Measurements from ENCODE around the gene ACOXL. TPM values are rescaled to one million over a fixed set of nuclear protein-coding genes. Genes with fewer than 3 reads are reported as not detected.
A peak's percentile ranks its signal among the peaks of the same experiment; 100 is the strongest.

The ACOXL gene
- polyA plus RNA-seq, 3 donors from 2014 or later, result not detected

- no peak for DNase-seq
- Mint-ChIP-seq H3K4me1 (no peaks in the 10 kb centered on the region), H3K36me3 (no peaks in the 10 kb centered on the region), H3K4me3 (no peak overlapping the region), H3K9me3 (no peaks in the 10 kb centered on the region), H3K27ac (no peak overlapping the region), H3K27me3 (ENCODE audit: low read depth in 3 of 3) (peaks cover 5 to 16% (median 9%) of the 10 kb centered on the region in 3 donors)
These were observed 374.3 kb downstream of the ACOXL start for GRCh38 chr2:111106706-111107105.

- H3K36me3 Mint-ChIP-seq, result peaks cover 0 to 3% (median 0%) of the 10 kb centered on the region in 3 donors
These were observed 376.4 kb downstream of the ACOXL start for GRCh38 chr2:111108745-111109271.

GRCh38 chr2:111111101-111111755 lies 378.9 kb downstream of the ACOXL start:
- Mint-ChIP-seq H3K4me3 (no peak overlapping the region), H3K4me1 (peaks cover 0 to under 1% of the 10 kb centered on the region in 2 donors), H3K36me3 (peaks cover 0 to 3% (median 0%) of the 10 kb centered on the region in 3 donors), H3K27ac (no peak overlapping the region), H3K27me3 (ENCODE audit: low read depth in 3 of 3) (peaks cover 7 to 14% (median 12%) of the 10 kb centered on the region in 3 donors), H3K9me3 (no peaks in the 10 kb centered on the region)
- no peak for DNase-seq

More at GRCh38 chr2:111108745-111109271, 376.4 kb downstream of the ACOXL start:
- H3K4me1 Mint-ChIP-seq, result no peaks in the 10 kb centered on the region
- no peak overlapping the region for H3K4me3 Mint-ChIP-seq
- no peaks in the 10 kb centered on the region for H3K9me3 Mint-ChIP-seq
- DNase-seq, result no peak
- H3K27ac Mint-ChIP-seq, result no peak overlapping the region
- peaks cover 7 to 17% (median 13%) of the 10 kb centered on the region in 3 donors for H3K27me3 Mint-ChIP-seq (ENCODE audit: low read depth in 3 of 3)

- H3K27me3 Mint-ChIP-seq (ENCODE audit: low read depth in 3 of 3), result peaks cover 16 to 31% (median 30%) of the 10 kb centered on the region in 3 donors
- peaks cover 22 to 27% of the 10 kb centered on the region in 2 donors for H3K4me1 Mint-ChIP-seq
- H3K36me3 Mint-ChIP-seq, result peaks cover 0 to 3% (median 0%) of the 10 kb centered on the region in 3 donors
- H3K27ac Mint-ChIP-seq, result no peak overlapping the region
- no peak for DNase-seq
- no peaks in the 10 kb centered on the region for H3K9me3 Mint-ChIP-seq
- no peak overlapping the region for H3K4me3 Mint-ChIP-seq
These were observed 381.5 kb downstream of the ACOXL start for GRCh38 chr2:111113838-111114237.

GRCh38 chr2:111116011-111116746 lies 383.8 kb downstream of the ACOXL start:
- Mint-ChIP-seq H3K4me1 (peaks cover 36 to 43% of the 10 kb centered on the region in 2 donors), H3K4me3 (peak overlapping the region in 3 of 5 donors; percentile 6 to 96 (median 82)), H3K27me3 (ENCODE audit: low read depth in 3 of 3) (peaks cover 23 to 45% (median 33%) of the 10 kb centered on the region in 3 donors), H3K27ac (no peak overlapping the region), H3K9me3 (no peaks in the 10 kb centered on the region), H3K36me3 (peaks cover 0 to 3% (median 0%) of the 10 kb centered on the region in 3 donors)
- DNase-seq, result no peak

GRCh38 chr2:111116843-111117597 lies 384.6 kb downstream of the ACOXL start:
- Mint-ChIP-seq H3K4me1 (peaks cover 41 to 52% of the 10 kb centered on the region in 2 donors), H3K9me3 (no peaks in the 10 kb centered on the region), H3K27me3 (ENCODE audit: low read depth in 3 of 3) (peaks cover 27 to 50% (median 37%) of the 10 kb centered on the region in 3 donors), H3K27ac (no peak overlapping the region), H3K36me3 (peaks cover 0 to 3% (median 0%) of the 10 kb centered on the region in 3 donors), H3K4me3 (peak overlapping the region; percentile 74 to 96 (median 82))
- peak; percentile 44 to 51 (median 44) for DNase-seq

- H3K4me3 Mint-ChIP-seq, result peak overlapping the region; percentile 83 to 96 (median 85)
- DNase-seq, result peak; percentile 27 to 30 (median 28)
- no peaks in the 10 kb centered on the region for H3K36me3 Mint-ChIP-seq
- no peaks in the 10 kb centered on the region for H3K9me3 Mint-ChIP-seq
- peaks cover 28 to 51% (median 41%) of the 10 kb centered on the region in 3 donors for H3K27me3 Mint-ChIP-seq (ENCODE audit: low read depth in 3 of 3)
- peaks cover 44 to 52% of the 10 kb centered on the region in 2 donors for H3K4me1 Mint-ChIP-seq
- peak overlapping the region in 2 of 6 donors; percentile 3 to 56 for H3K27ac Mint-ChIP-seq
These were observed 385.5 kb downstream of the ACOXL start for GRCh38 chr2:111117598-111118480.

GRCh38 chr2:111118481-111118980 lies 386.2 kb downstream of the ACOXL start:
- H3K36me3 Mint-ChIP-seq, result no peaks in the 10 kb centered on the region
- H3K4me1 Mint-ChIP-seq, result peaks cover 50 to 52% of the 10 kb centered on the region in 2 donors
- H3K9me3 Mint-ChIP-seq, result no peaks in the 10 kb centered on the region
- H3K27ac Mint-ChIP-seq, result peak overlapping the region in 3 of 6 donors; percentile 34 to 60 (median 56)
- peak in 1 of 3 donors; percentile 17 for DNase-seq
- peak overlapping the region; percentile 83 to 96 (median 85) for H3K4me3 Mint-ChIP-seq
- H3K27me3 Mint-ChIP-seq (ENCODE audit: low read depth in 3 of 3), result peaks cover 26 to 56% (median 44%) of the 10 kb centered on the region in 3 donors

- peaks cover 28 to 56% (median 44%) of the 10 kb centered on the region in 3 donors for H3K27me3 Mint-ChIP-seq (ENCODE audit: low read depth in 3 of 3)
- no peaks in the 10 kb centered on the region for H3K9me3 Mint-ChIP-seq
- peak overlapping the region; percentile 83 to 96 (median 85) for H3K4me3 Mint-ChIP-seq
- peaks cover 52 to 54% of the 10 kb centered on the region in 2 donors for H3K4me1 Mint-ChIP-seq
- DNase-seq, result peak; percentile 23 to 40 (median 34)
- no peaks in the 10 kb centered on the region for H3K36me3 Mint-ChIP-seq
- H3K27ac Mint-ChIP-seq, result peak overlapping the region in 4 of 6 donors; percentile 45 to 73 (median 58)
These were observed 386.8 kb downstream of the ACOXL start for GRCh38 chr2:111118981-111119821.

- H3K27ac Mint-ChIP-seq, result no peak overlapping the region
- peaks cover 28 to 56% (median 44%) of the 10 kb centered on the region in 3 donors for H3K27me3 Mint-ChIP-seq (ENCODE audit: low read depth in 3 of 3)
- H3K9me3 Mint-ChIP-seq, result no peaks in the 10 kb centered on the region
- peaks cover 0 to 2% (median 2%) of the 10 kb centered on the region in 3 donors for H3K36me3 Mint-ChIP-seq
- peak overlapping the region; percentile 83 to 96 (median 85) for H3K4me3 Mint-ChIP-seq
- peaks cover 52 to 54% of the 10 kb centered on the region in 2 donors for H3K4me1 Mint-ChIP-seq
- peak in 1 of 3 donors; percentile 10 for DNase-seq
These were observed 387.5 kb downstream of the ACOXL start for GRCh38 chr2:111119822-111120252.

GRCh38 chr2:111120253-111121027 lies 388.1 kb downstream of the ACOXL start, which contains the start of gene BCL2L11:
TSS of gene BCL2L11 (plus strand) at chr2:111120914. CDS start at chr2:111123746, 2,832 bp downstream.
- H3K4me3 Mint-ChIP-seq, result peak within 1 kb of the TSS; percentile 90 to 97 (median 95)
- peak; percentile 88 to 90 (median 88) for DNase-seq
- H3K4me1 Mint-ChIP-seq, result peaks cover 52 to 54% of the 10 kb centered on the region in 2 donors
- no peaks in the 10 kb centered on the region for H3K9me3 Mint-ChIP-seq
- peaks cover 28 to 56% (median 44%) of the 10 kb centered on the region in 3 donors for H3K27me3 Mint-ChIP-seq (ENCODE audit: low read depth in 3 of 3)
- peaks cover 0 to 8% (median 3%) of the 10 kb centered on the region in 3 donors for H3K36me3 Mint-ChIP-seq
- H3K27ac Mint-ChIP-seq, result peak within 1 kb of the TSS; percentile 80 to 92 (median 87)
